ENCODE measurements around the gene FMNL2.

GRCh38 chr2:152582081-152582480, 247.1 kb downstream of the FMNL2 start:
- TF ChIP-seq POLR2A (IDR thresholded peaks at IDR 0.05) (no peak), CTCF (IDR thresholded peaks at IDR 0.05) (no peak)

Data from esophagus squamous epithelium (tissue), 4 donors.